Body of pancreas (tissue), 4 donors: Measurements from ENCODE around the gene PHYKPL. TPM values are rescaled to one million over a fixed set of nuclear protein-coding genes. Genes with fewer than 3 reads are reported as not detected.

Experiments used
- ATAC-seq: fragments of 150-250 bp; one replicate; pipeline ENCODE4 v1.9.1; 2016
- DNase-seq, 4 donors: peaks; one replicate each; pipeline ENCODE4 v3.0.0-alpha.2; 2019
- H3K27ac ChIP-seq, 4 donors: fragments of 200-600 bp; sonication (generic); 1 replicate in 3 of 4; 2 replicates in 1 of 4; pipeline versions ENCODE4 v1.5.1 to v1.6.1; 2016 to 2019; ENCODE audit warnings: mild to moderate bottlenecking in 1 of 4, mixed read lengths in 1 of 4, moderate library complexity in 1 of 4
- H3K27me3 ChIP-seq, 2 donors: fragments of 200-600 bp; sonication (generic); one replicate each; pipeline ENCODE4 v1.6.0; 2016; ENCODE audit warnings: mild to moderate bottlenecking in 1 of 2
- H3K36me3 ChIP-seq, 2 donors: fragments of 200-600 bp; sonication (generic); replicated peaks in 1 of 2; 2 replicates each; pipeline ENCODE4 v1.5.1; 2016; ENCODE audit warnings: low read depth in 2 of 2; ENCODE audit not compliant: insufficient read depth in 1 of 2
- H3K4me1 ChIP-seq: fragments of 200-600 bp; sonication (generic); one replicate; pipeline ENCODE4 v1.6.0; 2016
- H3K4me3 ChIP-seq, 2 donors: fragments of 200-600 bp; sonication (generic); 1 replicate in 1 of 2; 2 replicates in 1 of 2; pipeline ENCODE4 v1.5.1; 2016 to 2019
- H3K9me3 ChIP-seq, 3 donors: fragments of 200-600 bp; sonication (generic); 1 replicate in 2 of 3; 2 replicates in 1 of 3; pipeline ENCODE4 v1.5.1; 2016
- POLR2A ChIP-seq, 3 donors: fragments of 450-650 bp; IDR thresholded peaks; one replicate each; pipeline ENCODE4 v1.6.1; 2016; ENCODE audit warnings: antibody characterized with exemption in 3 of 3, mild to moderate bottlenecking in 2 of 3
- WGBS, 2 donors: methylation state at CpG; one replicate each; pipeline ENCODE4 v1.1.5; 2017; 5-methylcytosine and 5-hydroxymethylcytosine counted together
- intact Hi-C: fragments of 100-400 bp; cut with DNase I; formaldehyde crosslinking; loops from one replicate; pipeline ENCODE4 v1.15.1; 2023
- total RNA-seq, 2 donors: library from RNA; depleted of rRNA; stranded (reverse); fragments of >200 nt; gene quantifications; one replicate each; pipeline ENCODE4 v1.1.0, GENCODE V29; 2016
- TF ChIP-seq, protein P1 (sequence below), 7 experiments: fragments of 450-650 bp in 4 of 7; fragments of 200-600 bp in 3 of 7; sonication (generic) in 3 of 7; IDR thresholded peaks; one replicate each; pipeline ENCODE4 v1.5.1; 2016 to 2019; ENCODE audit warnings: antibody characterized with exemption in 7 of 7

PHYKPL gene
- total RNA-seq, 2 donors from 2014 or later, result 47.0 to 76.5 TPM

DNA sequence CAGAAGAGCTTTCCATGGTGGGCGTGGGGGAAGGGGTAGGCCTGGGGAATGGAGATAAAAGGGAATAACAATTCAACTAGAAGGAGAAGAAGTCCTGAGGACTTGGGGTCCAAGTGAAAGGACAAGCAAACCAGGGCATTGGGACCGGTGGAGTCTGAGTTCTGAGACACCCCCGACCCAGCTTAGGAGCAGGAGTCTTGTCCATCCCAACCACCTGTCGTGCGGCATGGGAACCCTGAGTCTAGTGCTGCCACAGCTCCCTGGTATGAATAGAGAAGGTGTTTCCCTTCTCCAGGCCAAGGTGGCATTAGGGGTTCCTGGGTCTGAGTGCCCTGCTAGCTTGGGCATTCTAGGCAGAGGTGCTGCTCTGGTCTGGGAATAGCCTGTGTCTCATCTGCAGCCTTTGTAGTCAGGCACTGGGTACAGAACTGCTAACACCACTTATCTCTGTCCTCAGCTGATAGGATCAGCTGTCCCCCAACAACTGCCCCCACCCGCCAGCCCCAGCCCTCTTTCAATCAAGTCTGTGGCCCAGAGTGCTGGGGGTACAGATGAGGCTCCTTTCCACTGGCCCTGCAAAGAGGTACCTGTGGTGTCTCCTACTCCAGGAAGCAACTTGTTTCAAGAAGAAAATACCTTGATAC, 18.3 kb downstream of the PHYKPL start:
- ATAC-seq (no peak), DNase-seq (no peak)
- peaks cover 0 to 38% of the 10 kb centered on the region in 2 donors for H3K36me3 ChIP-seq
- intact Hi-C loops, result no loop called here
- no peaks in the 10 kb centered on the region for H3K27me3 ChIP-seq
- H3K9me3 ChIP-seq, result no peaks in the 10 kb centered on the region
- H3K4me3 ChIP-seq, result no peak overlapping the region
- TF ChIP-seq, protein P1, sequence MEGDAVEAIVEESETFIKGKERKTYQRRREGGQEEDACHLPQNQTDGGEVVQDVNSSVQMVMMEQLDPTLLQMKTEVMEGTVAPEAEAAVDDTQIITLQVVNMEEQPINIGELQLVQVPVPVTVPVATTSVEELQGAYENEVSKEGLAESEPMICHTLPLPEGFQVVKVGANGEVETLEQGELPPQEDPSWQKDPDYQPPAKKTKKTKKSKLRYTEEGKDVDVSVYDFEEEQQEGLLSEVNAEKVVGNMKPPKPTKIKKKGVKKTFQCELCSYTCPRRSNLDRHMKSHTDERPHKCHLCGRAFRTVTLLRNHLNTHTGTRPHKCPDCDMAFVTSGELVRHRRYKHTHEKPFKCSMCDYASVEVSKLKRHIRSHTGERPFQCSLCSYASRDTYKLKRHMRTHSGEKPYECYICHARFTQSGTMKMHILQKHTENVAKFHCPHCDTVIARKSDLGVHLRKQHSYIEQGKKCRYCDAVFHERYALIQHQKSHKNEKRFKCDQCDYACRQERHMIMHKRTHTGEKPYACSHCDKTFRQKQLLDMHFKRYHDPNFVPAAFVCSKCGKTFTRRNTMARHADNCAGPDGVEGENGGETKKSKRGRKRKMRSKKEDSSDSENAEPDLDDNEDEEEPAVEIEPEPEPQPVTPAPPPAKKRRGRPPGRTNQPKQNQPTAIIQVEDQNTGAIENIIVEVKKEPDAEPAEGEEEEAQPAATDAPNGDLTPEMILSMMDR (IDR thresholded peaks at IDR 0.05), result no peak
- no peak for TF ChIP-seq POLR2A (IDR thresholded peaks at IDR 0.05)
- no peak overlapping the region for H3K27ac ChIP-seq
- peaks cover 15% of the 10 kb centered on the region for H3K4me1 ChIP-seq
- 95 to 96% methylated on average over 5 to 6 of the region's 6 CpGs for WGBS, 2 donors

DNA sequence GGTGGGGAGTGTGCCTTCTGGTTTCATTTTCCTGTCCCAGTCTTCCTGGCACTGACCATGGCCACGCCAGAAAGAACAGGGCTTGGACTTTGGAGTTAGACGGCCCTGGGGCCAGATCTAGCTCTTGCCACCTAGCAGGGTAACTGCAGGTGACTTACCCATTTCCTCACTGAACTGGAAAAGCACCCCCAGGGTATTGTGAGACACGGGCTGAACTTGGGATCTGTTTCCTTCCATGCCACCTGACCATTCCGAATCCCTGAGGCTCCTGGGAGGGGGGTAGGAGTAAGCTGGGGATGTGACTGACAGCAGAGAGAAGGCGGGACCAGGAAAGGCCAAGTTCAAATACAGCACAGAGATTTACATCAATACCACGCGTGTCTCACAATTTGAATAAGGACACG, 18.9 kb downstream of the PHYKPL start:
- peaks cover 15% of the 10 kb centered on the region for H3K4me1 ChIP-seq
- no peaks in the 10 kb centered on the region for H3K9me3 ChIP-seq
- DNase-seq (peak in 1 of 4 donors; percentile 34), ATAC-seq (no peak)
- intact Hi-C loops, result no loop called here
- H3K27me3 ChIP-seq, result no peaks in the 10 kb centered on the region
- 58 to 70% methylated on average over 8 of the region's 8 CpGs for WGBS, 2 donors
- TF ChIP-seq POLR2A (IDR thresholded peaks at IDR 0.05), result no peak
- TF ChIP-seq, protein P1 (IDR thresholded peaks at IDR 0.05), result no peak
- H3K36me3 ChIP-seq, result peaks cover 0 to 42% of the 10 kb centered on the region in 2 donors
- H3K4me3 ChIP-seq, result no peak overlapping the region
- H3K27ac ChIP-seq, result no peak overlapping the region

DNA sequence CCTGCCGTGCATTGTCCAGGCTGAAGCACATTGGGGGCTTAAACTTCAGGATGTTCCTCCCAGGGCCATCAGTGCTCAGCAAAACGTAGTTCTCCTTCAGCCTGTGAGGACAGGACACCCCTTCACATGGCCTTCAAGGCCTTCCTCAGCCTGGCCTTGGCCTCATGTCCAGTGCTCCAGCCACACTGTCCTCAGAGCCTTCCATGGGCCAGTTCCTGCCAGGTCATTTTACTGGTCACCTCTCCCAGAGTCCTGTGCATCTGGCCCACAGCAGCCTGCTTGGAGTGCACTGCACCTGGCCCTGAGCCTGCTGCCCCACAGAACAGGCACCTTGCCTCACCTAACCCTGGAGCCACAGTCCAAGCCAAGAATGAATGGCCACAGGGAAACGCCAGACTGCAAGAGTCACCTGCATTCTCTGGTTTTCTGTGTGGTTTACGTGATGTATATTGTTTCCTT, 19.6 kb downstream of the PHYKPL start:
- TF ChIP-seq, protein P1 (IDR thresholded peaks at IDR 0.05), result no peak
- TF ChIP-seq POLR2A (IDR thresholded peaks at IDR 0.05), result no peak
- H3K27me3 ChIP-seq, result no peaks in the 10 kb centered on the region
- no peak for ATAC-seq
- H3K4me3 ChIP-seq, result no peak overlapping the region
- peaks cover 0 to 45% of the 10 kb centered on the region in 2 donors for H3K36me3 ChIP-seq
- WGBS, 2 donors, result 58 to 66% methylated on average over 4 of the region's 4 CpGs
- no peak for DNase-seq
- H3K4me1 ChIP-seq, result peaks cover 16% of the 10 kb centered on the region
- intact Hi-C loops, result no loop called here
- no peaks in the 10 kb centered on the region for H3K9me3 ChIP-seq
- no peak overlapping the region for H3K27ac ChIP-seq

DNA sequence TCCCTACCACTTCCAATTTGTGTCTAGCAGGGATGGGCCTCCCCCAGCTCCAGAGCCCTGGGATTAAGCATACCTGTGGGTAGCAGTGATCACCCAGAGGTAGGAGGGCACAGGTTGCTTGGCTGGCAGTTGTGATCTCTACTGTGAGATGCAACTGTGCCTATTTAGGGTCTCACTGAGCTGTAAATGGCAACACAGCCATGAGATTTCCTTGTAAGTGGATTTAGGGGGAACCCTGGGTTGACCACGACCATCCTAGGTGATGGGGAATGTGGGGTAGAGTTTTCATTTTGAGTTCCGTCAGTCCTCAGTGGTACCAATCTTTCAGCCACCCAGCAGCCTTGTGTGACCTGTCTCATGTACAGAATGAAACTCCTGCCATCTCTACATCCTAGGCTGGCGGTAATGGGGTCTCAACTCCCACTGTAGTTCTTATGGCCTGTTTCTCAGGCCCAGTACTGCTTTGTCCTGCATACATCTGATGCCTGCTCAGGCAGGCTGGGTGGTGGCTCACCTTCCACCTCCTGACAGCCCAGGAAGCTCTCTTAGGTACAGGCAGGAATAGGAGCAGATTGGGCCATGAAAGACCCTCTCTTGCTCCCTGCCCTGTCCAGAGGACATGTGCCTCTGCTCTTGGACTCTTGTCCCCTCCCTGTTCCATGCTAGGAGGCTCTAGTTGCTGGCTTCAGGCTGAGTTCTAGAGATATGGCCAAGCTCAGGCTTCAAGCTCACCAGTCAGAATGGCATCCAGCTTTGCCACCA, 20.2 kb downstream of the PHYKPL start:
- intact Hi-C loops, result no loop called here
- peaks cover 22% of the 10 kb centered on the region for H3K4me1 ChIP-seq
- 90 to 100% methylated on average over 3 of the region's 3 CpGs for WGBS, 2 donors
- no peak for ATAC-seq
- no peaks in the 10 kb centered on the region for H3K9me3 ChIP-seq
- TF ChIP-seq, protein P1 (IDR thresholded peaks at IDR 0.05), result no peak
- no peak for TF ChIP-seq POLR2A (IDR thresholded peaks at IDR 0.05)
- H3K27ac ChIP-seq, result no peak overlapping the region
- no peak overlapping the region for H3K4me3 ChIP-seq
- no peak for DNase-seq
- no peaks in the 10 kb centered on the region for H3K27me3 ChIP-seq
- peaks cover 0 to 47% of the 10 kb centered on the region in 2 donors for H3K36me3 ChIP-seq
